ENCODE measurements around the gene PLXNB3. TPM values are rescaled to one million over a fixed set of nuclear protein-coding genes. Genes with fewer than 3 reads are reported as not detected.
A peak's percentile ranks its signal among the peaks of the same experiment; 100 is the strongest.
"Not testable (repeated sequence)": the region's sequence is repeated elsewhere in the genome, so short reads cannot be mapped to it uniquely, and the experiment has no call there.

Gene PLXNB3
- total RNA-seq, 1 experiment from 2014 or later, result 3.3 TPM

DNA sequence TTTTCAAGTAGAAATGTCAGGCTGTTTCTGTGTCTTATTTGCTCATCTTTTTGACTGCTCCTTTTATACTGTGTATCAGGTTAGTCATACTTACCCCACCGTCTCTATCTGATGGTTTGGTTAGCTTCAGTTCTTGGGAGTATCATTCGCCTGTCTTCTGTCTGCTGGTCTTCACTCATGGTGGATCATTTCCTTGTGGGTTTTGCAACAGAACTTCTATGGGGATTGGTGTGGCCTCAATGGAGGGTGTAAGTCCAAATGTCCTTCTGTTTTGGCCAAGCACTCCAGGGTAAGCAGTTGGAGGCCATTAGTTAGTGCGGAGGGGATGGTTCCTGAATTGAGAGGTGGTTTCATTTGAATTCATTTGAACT is 32.2 kb upstream of the PLXNB3 start:
- DNase-seq (ENCODE audit: extremely low read depth, low read depth), result no peak

DNA sequence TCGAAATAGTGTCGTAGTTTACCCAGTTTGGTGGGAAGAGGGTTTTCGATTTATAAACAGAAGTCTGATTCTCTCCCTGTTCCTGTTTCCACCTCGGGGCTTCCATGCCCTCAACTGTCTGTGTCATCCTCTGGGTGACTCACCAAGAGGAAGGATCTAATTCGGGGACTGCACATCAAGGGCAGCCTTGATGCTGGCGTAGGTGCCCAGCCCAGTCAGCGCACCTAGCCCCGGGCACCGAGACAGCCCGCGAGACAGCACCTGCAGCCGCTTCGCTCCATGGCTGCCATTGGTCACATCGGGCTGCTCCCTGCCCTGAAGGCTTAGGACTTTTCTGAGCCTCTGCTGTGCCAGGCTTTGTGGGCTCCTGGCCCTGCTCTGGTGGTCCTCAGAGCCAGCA is 31.6 kb upstream of the PLXNB3 start:
- DNase-seq (ENCODE audit: extremely low read depth, low read depth), result no peak

DNA sequence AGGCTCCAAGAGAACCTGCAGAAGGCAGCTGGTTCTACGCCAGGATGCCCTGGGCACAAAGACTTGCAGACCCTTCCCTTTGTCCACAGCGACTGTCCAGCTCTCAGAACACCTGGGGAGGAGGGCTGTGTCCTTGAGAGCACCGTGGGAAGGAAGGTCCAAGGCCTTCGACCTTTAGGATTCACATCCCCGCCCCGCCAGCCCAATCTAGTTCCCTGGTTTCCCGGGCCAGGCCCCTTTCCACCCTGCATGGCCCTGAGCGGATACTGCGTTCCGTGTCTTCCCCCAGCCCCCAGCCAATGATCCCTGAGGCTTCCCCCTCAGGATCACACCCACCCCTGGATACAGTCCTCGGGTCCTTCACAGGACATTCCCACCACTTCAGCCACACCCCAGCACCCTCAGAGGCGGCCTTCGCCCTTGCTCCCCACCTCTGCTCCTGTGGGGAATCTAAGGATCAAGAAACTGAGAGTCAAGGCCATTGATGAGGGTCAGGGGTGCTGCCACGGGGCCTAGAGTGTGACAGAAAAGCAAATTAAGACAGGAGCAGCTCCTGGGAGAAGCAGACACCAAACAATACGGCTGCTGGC is 30.3 kb upstream of the PLXNB3 start:
- DNase-seq (ENCODE audit: extremely low read depth, low read depth), result no peak

DNA sequence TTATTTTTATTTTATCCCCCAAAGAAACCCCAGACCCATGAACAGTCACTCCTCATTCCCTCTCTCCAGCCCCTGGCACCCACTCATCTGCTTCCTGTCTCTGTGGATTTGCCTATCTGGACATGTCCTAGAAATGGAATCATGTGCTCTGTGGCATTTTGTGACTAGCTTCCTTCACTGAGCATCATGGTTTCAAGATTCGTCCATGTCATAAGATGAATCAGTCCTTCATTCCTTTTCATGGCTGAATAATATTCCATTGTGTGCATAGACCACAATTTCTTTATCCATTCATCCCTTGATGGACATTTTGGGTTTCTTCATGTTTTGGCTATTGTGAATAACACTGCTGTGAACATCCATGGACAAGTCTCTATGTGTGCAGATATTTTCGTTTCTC is 29.2 kb upstream of the PLXNB3 start:
- DNase-seq (ENCODE audit: extremely low read depth, low read depth), result no peak

DNA sequence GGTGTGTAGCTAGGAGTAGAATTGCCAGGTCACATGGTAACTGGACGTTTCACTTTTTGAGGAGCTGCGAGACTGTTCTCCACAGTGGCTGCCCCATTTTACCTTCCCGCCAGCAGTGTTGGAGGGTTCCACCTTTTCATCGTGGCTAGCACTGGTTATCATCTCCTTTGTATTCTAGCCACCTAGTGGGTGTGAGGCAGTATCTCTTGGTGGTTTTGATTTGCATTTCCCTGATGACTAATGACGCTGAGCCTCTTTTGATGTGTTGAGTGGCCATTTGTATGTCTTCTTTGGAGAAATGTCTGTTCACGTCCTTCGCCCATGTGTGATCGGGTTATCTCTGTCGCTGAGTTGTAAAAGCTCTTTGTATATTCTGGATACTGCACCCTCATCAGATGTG is 28.8 kb upstream of the PLXNB3 start:
- DNase-seq (ENCODE audit: extremely low read depth, low read depth), result no peak

DNA sequence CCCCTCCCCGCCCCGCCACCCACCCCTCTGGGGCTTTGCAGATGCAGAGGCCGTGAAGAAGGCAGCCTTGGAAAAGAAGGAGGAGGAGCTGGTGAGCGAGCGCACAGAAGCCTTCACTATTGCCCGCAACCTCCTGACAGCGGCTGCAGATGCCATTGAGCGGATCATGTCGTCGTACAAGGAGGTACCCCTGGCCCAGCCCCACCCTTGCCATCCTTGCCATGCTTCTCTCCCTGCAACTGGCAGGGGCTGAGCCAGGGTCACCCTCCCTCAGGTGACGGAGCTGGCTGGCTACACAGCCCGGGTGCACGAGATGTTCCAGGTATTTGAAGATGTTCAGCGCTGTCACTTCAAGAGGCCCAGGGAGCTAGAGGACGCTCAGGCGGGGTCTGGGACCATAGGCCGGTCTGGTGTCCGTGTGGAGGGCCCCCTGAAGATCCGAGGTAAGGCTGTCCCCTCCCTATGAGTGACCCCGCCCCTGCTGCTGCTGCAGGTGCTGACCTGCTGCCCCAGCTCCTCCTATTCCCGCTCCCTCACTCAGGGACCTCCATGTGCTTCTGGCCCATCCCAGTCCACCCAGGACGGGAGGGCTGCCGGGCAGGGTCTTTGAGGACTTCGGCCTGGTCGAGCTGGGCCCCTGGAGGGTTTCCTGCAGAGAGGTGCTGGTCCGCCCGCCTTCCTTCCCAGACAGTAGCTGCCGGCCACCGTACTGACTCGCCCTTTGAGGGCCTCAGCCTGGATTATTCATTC is 27.8 kb upstream of the PLXNB3 start:
- no peak for DNase-seq (ENCODE audit: extremely low read depth, low read depth)

DNA sequence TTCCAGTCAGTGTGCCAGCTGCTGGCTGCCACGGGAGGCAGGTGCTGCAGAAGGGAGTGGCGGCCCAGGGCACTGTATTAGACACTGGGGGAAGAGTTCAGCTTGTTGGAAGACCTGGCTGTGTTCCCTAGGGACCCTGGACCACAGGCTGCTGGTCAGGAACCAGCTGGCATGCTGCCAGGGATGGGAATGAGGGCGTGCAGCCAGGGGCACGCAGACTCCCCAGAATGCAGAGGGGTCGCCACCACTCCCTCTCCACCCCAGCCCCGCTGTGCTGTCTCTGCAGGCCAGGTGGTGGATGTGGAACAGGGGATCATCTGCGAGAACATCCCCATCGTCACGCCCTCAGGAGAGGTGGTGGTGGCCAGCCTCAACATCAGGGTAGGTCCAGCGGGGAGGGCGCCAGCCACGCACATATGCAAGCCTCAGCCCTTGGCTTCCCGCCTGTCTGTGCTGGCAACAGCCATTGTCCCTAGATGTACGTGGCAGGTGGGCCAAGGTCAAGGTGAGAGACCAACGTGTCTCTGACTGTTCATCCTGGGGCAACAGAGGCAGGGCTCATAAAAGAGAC is 27.1 kb upstream of the PLXNB3 start:
- no peak for DNase-seq (ENCODE audit: extremely low read depth, low read depth)

DNA sequence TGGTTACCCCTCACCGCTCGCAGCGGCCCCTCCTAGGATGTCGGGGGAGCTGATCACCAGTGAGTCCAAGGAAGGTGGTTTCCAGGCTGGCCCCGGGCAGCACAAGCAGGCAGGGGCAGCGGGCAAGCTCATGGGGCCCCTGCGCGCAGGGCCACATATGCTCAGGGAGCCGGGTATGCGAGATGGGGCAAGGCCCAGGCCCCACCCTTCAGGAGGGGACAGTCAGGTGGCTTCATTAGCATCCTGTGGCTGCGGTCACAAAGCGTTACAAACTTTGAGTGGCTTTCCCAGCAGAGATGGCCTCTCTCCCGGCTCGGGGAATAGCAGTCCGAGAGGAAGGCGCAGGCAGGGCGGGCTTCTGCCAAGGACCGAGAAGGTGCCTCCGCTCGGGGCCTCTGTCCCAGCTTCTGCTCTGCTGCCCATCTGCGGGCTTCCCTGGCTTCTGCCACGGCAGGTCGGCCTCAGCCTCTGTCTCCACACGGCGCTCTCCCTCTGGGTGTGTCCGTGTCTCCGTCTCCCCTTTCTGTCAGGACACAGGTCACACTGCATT is 25.9 kb upstream of the PLXNB3 start:
- DNase-seq (ENCODE audit: extremely low read depth, low read depth), result no peak

DNA sequence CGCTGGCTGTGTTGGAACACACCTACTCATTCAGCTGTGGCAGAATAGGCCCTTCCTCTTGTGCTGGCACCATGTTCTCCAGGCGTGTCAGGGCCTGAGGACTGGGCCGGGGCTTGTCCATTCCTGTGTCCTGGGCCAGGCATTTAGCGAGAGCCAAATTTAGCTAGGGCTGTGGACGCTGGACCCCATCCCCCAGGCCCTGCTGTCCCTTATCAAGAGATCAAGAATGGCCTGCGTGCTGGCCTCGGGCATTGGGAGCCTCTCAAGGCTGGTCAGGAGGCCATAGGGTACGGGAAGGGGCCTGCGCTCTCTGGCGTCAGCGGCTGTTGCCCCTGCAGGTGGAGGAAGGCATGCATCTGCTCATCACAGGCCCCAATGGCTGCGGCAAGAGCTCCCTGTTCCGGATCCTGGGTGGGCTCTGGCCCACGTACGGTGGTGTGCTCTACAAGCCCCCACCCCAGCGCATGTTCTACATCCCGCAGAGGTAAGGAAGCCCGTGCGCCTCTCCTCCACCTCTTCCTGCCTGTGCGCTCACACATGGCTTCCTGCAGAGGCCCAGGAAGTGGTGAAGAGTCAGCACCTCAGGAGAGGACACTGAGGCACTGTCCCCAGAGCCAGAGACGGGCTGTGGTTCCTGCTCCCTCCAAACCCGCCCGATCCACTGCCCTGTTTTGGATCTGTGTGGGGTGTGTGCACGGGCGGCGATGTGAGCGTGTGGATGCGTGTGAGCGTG is 24.1 kb upstream of the PLXNB3 start:
- DNase-seq (ENCODE audit: extremely low read depth, low read depth), result no peak

DNA sequence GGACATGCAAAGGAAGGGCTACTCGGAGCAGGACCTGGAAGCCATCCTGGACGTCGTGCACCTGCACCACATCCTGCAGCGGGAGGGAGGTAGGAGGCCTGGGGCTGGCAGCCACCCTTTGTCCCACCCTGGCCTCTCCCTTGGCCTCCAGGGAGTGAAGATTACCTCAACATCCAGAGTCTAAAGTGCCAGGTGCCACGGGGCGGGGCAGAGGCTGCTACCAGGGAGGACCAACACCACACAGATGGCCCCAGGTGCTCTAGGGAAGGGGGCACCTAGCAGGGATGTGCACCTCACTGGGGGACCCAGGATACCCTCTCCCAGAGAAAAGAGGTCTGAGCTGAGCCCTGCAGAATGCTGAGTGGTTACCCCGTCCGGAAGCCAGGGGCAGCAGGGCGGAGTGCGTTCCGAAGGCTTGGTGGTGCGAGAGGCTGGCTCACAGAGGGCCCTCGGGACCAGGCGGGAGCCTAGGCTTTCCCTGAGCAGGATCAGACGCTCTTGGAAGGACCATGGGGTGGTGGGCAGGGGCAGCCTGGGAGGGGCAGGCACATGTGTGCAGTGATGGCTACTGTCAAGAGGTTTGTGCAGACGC is 23.3 kb upstream of the PLXNB3 start:
- DNase-seq (ENCODE audit: extremely low read depth, low read depth), result no peak

DNA sequence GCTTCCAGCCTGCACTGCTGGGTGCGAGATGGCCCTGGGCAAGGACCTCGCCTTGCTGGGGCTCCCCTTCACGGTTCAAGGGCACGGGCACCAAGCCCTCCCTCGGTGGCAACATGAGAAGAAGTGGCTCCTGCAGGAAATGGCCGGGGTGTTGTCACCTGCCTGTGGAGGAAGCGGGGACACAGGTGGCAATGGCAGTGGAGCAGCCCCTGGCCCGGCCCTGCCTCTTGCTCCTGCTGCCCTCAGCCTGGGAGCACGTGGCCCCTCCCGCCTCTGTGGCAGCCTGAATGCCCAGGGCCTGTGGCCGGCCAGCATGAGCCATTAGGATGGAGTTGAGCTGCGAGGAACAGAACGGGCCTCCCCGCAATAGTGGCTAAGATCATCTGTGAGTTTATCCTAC is 22.6 kb upstream of the PLXNB3 start:
- no peak for DNase-seq (ENCODE audit: extremely low read depth, low read depth)

DNA sequence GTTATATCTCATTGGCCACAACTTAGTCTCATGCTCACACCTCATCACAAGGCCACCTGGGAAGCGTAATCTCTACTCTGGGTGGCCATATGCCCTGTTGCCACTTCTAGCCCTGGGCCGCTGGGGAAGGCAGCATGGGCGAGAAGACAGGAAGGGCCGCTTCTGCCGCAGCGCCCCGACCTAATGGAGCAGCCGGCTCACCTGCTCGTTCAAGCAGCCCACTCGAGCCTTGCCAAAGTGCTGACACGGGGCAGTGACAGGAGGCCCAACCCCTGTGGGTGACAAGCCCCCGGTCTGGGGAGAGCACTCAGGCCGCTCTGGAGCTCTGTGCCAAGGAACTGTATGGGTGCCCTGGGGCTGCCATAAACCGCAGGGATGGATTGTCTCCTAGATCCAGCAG is 21.9 kb upstream of the PLXNB3 start:
- not testable (repeated sequence) for DNase-seq (ENCODE audit: extremely low read depth, low read depth)

DNA sequence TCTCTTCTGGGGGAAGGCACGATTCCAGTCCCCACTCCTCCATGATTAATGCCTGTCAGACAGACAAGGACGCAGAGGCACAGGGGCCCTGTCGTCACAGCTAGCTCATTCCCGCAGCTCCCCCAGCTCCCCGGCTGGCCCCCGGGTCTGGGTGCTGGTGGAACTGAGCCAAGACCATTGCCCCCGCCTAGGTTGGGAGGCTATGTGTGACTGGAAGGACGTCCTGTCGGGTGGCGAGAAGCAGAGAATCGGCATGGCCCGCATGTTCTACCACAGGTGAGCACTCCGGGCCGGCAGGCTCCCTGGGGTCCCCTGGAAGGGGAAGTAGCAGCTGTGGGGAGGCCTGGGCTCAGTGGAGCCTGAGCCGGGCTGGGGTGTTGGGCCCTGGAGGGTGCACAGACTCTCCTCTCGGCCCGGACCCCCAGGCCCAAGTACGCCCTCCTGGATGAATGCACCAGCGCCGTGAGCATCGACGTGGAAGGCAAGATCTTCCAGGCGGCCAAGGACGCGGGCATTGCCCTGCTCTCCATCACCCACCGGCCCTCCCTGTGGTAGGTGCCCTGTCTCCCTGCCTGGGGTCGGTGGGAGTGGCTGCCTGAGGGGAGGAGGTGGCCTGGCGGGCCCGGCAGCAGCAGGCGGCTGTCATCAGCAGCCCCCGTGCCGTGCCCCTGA is 21.1 kb upstream of the PLXNB3 start:
- DNase-seq (ENCODE audit: extremely low read depth, low read depth), result not testable (repeated sequence)

DNA sequence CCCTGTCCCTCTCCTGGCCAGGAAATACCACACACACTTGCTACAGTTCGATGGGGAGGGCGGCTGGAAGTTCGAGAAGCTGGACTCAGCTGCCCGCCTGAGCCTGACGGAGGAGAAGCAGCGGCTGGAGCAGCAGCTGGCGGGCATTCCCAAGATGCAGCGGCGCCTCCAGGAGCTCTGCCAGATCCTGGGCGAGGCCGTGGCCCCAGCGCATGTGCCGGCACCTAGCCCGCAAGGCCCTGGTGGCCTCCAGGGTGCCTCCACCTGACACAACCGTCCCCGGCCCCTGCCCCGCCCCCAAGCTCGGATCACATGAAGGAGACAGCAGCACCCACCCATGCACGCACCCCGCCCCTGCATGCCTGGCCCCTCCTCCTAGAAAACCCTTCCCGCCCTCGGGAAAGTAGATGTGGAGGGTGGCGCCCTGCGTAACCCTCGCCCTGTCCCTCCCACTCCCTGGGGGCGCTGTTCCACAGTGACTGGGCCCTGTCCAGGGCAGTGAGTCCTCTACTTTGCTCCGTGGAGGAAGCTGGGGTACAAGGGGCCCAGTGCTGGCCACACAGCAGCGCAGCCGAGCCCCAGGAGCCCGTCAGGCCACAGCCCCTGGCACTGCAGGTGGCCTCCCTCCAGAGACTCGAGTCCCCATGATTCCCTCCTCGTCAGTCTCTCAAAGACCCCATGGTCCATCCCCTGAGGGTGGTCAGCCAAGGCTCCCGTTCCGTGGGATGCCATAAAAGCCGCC is 20.4 kb upstream of the PLXNB3 start:
- peak; percentile 80 for DNase-seq (ENCODE audit: extremely low read depth, low read depth)

DNA sequence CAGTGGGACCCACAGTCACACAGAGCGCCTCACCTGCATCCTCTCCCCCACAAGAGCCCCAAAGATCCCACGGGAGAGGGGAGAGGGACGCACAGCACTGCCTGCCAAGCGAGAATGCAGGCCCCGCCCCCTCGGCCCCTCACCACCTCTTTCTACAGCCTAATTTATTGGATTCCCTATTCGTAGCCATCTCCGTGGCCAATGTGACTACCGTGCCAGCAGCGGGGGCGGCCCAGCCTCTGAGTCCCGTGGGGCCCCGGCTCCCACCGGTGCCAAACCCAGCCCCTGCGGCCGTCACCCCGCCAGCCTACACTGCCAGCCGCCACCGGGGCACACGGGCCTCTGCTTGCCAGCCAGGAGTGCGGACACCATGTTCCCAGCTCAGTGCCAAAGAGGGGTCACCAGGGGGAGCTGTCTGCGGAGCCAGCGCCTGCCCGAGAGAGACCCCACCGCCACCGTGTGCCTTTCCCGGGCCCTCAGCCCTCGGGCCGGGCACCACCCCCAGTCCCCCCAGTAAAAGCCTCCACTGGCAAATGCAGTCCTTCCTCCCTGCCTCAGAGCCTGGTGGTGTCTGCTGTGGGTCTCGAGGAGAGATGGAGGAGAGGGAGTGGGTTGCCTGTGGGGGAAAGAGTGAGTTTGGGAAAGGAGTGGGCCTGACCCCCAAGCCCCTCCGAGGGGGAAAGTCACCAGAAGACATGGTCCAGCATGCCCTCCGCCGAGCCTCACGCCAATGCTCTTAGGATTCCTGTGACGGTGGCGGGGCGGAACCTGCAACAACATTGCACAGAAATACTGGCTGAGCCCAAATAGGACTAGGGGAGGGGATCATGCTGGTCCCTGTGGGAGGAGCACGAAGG is 19.6 kb upstream of the PLXNB3 start:
- DNase-seq (ENCODE audit: extremely low read depth, low read depth), result no peak

DNA sequence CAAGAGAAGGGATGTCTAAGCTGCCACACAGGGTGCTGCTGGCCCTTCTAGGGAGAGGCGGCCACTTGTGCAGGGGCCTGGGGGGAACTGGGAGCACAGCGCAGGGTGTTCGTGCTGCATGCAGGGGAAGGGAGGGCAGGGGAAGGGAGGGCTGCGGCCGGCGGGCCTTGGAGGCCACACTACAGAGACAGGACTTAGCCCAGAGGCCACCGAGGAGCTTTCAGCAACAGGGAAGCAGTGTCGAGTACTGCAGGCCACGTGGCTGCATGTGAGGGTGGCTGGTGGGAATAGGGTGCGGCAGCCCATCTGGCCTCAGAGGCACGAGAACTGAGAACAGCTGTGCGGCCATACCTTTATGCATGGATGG is 19.0 kb upstream of the PLXNB3 start:
- not testable (repeated sequence) for DNase-seq (ENCODE audit: extremely low read depth, low read depth)

DNA sequence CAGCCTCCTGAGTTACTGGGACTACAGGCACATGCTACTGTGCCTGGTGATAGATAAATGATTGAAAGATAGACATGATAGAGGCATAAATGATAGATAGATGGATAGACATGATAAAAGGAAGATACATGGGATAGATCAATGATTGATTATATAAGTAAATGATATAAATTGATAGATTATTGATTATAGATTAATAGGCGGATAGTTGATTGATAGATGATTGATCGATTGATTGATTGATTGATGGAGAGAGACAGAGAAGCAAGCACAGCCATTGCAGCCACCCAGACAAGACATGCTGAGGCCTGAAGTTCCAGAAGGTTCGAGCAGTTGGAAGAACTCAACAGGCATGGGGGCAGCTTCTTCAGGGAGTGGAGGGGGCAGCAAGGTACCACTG is 17.7 kb upstream of the PLXNB3 start:
- no peak for DNase-seq (ENCODE audit: extremely low read depth, low read depth)

DNA sequence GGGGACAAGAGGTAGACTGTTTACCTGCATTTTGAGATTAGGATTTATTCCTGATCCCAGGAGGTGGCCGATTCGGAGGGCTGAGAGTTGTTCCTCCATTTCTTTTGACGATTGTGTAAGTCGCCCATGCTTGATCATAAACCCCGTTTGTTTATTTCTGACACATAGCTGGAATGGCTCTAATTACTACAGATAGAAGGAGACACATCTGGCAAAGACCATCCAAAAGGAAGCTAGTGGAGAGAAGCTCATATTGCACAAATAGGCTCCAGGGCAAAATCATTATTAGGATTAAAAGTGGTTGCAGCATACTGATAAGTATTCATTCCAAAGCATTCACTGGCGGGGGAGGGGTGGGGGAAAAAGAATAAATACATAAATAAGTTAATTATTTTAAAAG is 17.1 kb upstream of the PLXNB3 start:
- not testable (repeated sequence) for DNase-seq (ENCODE audit: extremely low read depth, low read depth)

DNA sequence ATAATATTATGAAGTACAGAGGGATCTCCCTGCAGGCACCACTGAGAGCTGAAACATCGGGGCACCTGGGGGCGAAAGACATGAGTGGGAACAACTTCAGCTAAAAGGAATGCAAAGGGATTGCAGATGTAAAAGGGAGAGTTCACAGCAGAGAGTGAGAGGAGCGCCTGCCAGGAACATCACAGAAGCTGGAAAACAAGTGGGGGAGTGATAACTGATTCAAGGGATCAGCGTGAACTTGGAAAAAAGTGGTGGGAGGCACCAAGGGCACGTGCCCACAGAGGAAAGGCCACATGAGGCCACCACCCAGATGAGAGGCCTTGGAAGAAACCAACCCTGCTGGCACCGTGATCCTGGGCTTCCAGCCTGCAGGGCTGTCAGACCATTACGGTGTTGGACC is 15.0 kb upstream of the PLXNB3 start:
- not testable (repeated sequence) for DNase-seq (ENCODE audit: extremely low read depth, low read depth)
